ENCODE measurements around the gene WDR7. TPM values are rescaled to one million over a fixed set of nuclear protein-coding genes. Genes with fewer than 3 reads are reported as not detected.

Gene WDR7
- total and polyA plus RNA-seq, 2 of the 4 experiments (the other 2 are of a cell fraction), result 3.7 to 23.3 TPM

- WGBS, 2 experiments (ENCODE audit: extremely low coverage in 2 of 2, insufficient read length in 1 of 2), result no CpG with 5 or more reads among the region's 1 CpG
- Histone ChIP-seq H3K14ac (replicated peaks; ENCODE audit: low read depth, low read length) (no peak overlapping the region), H3K4me1 (ENCODE audit: control insufficient read depth, insufficient read depth, low read length) (no peaks in the 10 kb centered on the region), H3K79me1 (ENCODE audit: low read depth in 1 of 2, low read length in 2 of 2) (no peaks in the 10 kb centered on the region), H3K27ac (ENCODE audit: insufficient read depth, low read length) (no peak overlapping the region), H2AK9ac (replicated peaks; ENCODE audit: low read depth, low read length, poor library complexity) (no peak overlapping the region), H2AFZ (replicated peaks; ENCODE audit: low read length, poor library complexity) (no peak overlapping the region), H3K9me3 (ENCODE audit: control insufficient read depth, insufficient read depth, low read length) (no peaks in the 10 kb centered on the region), H3K9me1 (ENCODE audit: insufficient read depth, low read length) (no peaks in the 10 kb centered on the region), H4K8ac (ENCODE audit: low read depth in 2 of 2, low read length in 2 of 2) (no peak overlapping the region), H3K9ac (ENCODE audit: low read depth, low read length) (no peak overlapping the region), H3K4ac (ENCODE audit: low read depth, low read length) (no peak overlapping the region), H3K4me3 (ENCODE audit: insufficient read depth, low read depth, low read length) (no peak overlapping the region), H4K5ac (ENCODE audit: low read depth, low read length) (no peak overlapping the region), H3K27me3 (ENCODE audit: control insufficient read depth, insufficient read depth, low read length) (no peaks in the 10 kb centered on the region), H2BK5ac (ENCODE audit: low read depth, low read length, poor library complexity, severe bottlenecking) (no peak overlapping the region), H2BK15ac (ENCODE audit: low read depth, low read length) (no peak overlapping the region), H2BK120ac (ENCODE audit: low read depth, low read length) (no peak overlapping the region), H4K20me1 (ENCODE audit: insufficient read depth, low read length) (no peaks in the 10 kb centered on the region), H4K91ac (ENCODE audit: insufficient read depth, low read depth, low read length) (no peak overlapping the region), H2BK20ac (ENCODE audit: low read depth, low read length) (no peak overlapping the region), H3K23ac (ENCODE audit: low read depth, low read length) (no peak overlapping the region), H3K56ac (ENCODE audit: extremely low read depth, insufficient read depth, low read length) (no peak overlapping the region), H2AK5ac (ENCODE audit: low read depth, low read length) (no peak overlapping the region), H3K18ac (ENCODE audit: low read depth, low read length) (no peak overlapping the region), H3K4me2 (ENCODE audit: low read depth, low read length) (no peak overlapping the region), H3K36me3 (ENCODE audit: control insufficient read depth, insufficient read depth, low read length) (no peaks in the 10 kb centered on the region)
- CTCF ChIA-PET, result no interaction called here
- intact Hi-C loops (cut with micrococcal nuclease) (no loop called here), in situ Hi-C loops (cut with MboI; ENCODE audit: low sequenced_read_pairs) (no loop called here), dilution Hi-C loops (cut with HindIII; ENCODE audit: low sequenced_read_pairs, unreplicated experiment) (no loop called here)
- ATAC-seq (ENCODE audit: low read depth), result no peak
- DNase-seq, result no peak
- BruUV-seq (replicated peaks), result no TSS peak
- no peak for TF ChIP-seq CEBPB (IDR thresholded peaks at IDR 0.05; ENCODE audit: low read depth, low read length)
- TF ChIP-seq USF2 (IDR thresholded peaks at IDR 0.05; ENCODE audit: low read depth, low read length), result no peak
- TF ChIP-seq ELK1 (IDR thresholded peaks at IDR 0.05; ENCODE audit: borderline replicate concordance, low read depth, low read length), result no peak
- no peak for TF ChIP-seq BHLHE40 (IDR thresholded peaks at IDR 0.05; ENCODE audit: low read depth, low read length)
- no peak for TF ChIP-seq RFX5 (IDR thresholded peaks at IDR 0.05; ENCODE audit: low read depth, low read length)
- TF ChIP-seq RAD21 (IDR thresholded peaks at IDR 0.05; ENCODE audit: low read length), result no peak
- no peak for TF ChIP-seq MAZ (IDR thresholded peaks at IDR 0.05; ENCODE audit: borderline replicate concordance, low read depth, low read length)
- POLR2A ChIA-PET (ENCODE audit: unreplicated experiment), result no interaction called here
These were observed 174.2 kb downstream of the WDR7 start for GRCh38 chr18:56825321-56825720.
